AG04449 (cell line): ENCODE measurements around the gene CGB2.
"Not testable (repeated sequence)": the region's sequence is repeated elsewhere in the genome, so short reads cannot be mapped to it uniquely, and the experiment has no call there.

Experiments
- CTCF ChIA-PET: fragments of 350-600 bp; formaldehyde crosslinking; extraction: SDS; loops from one replicate; lab custom pipeline; 2021; ENCODE audit warnings: antibody characterized with exemption; lab: Yijun Ruan, JAX
- POLR2A ChIA-PET: fragments of 400-600, 350-600 bp; formaldehyde crosslinking; extraction: SDS; loops from one replicate; lab custom pipeline; 2020; ENCODE audit warnings: antibody characterized with exemption, inconsistent platforms; lab: Yijun Ruan, JAX
- DNase-seq: peaks from one replicate; pipeline ENCODE4 v3.0.0-alpha.2; 2010; ENCODE audit warnings: low read depth, low spot score
- H3K4me3 ChIP-seq: 2 replicates; pipeline ENCODE4 v1.5.1; 2011; ENCODE audit warnings: low read depth, mild to moderate bottlenecking, control low read depth, low read length
- TF ChIP-seq, protein P1 (sequence below): IDR thresholded peaks from one replicate; pipeline ENCODE4 v1.5.1; 2011; ENCODE audit warnings: mild to moderate bottlenecking, moderate library complexity, low read length, control low read depth, inconsistent platforms; ENCODE audit not compliant: insufficient read depth; ENCODE audit errors: missing control alignments

Gene CGB2

DNA sequence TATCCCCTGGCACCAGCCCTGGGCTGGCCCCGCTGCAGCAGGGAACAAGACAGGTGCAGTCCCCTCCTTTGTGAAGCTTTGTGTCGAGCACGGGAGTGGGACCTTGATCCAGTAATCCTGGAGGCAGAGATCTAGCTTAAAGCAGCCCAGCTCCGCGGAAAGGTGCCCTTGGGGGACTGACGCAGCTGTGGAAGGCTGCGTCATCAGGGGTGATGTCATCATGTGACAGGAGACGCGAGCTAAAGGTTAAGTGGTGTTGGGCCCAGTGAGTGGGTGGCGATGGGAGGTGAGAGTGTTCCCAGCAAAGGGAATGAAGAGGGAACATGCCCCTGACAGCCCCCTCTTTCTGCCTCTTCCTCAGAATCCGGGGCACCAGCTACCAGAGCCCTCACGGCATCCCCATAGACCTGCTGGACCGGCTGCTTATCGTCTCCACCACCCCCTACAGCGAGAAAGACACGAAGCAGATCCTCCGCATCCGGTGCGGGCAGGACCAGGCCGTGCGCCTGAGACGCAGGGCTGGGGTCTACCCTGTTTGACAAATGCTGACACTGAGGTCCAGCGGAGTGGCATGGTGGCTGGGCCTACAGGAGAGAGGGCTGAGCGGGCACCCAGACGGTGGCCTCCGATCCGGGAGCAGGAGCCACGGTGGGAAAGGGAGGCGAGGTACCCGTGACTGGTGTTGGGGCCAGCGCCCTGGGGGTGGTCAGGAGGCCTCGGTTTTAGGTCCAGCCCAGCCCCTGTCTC, 17.4 kb upstream of the CGB2 start:
- TF ChIP-seq, protein P1, sequence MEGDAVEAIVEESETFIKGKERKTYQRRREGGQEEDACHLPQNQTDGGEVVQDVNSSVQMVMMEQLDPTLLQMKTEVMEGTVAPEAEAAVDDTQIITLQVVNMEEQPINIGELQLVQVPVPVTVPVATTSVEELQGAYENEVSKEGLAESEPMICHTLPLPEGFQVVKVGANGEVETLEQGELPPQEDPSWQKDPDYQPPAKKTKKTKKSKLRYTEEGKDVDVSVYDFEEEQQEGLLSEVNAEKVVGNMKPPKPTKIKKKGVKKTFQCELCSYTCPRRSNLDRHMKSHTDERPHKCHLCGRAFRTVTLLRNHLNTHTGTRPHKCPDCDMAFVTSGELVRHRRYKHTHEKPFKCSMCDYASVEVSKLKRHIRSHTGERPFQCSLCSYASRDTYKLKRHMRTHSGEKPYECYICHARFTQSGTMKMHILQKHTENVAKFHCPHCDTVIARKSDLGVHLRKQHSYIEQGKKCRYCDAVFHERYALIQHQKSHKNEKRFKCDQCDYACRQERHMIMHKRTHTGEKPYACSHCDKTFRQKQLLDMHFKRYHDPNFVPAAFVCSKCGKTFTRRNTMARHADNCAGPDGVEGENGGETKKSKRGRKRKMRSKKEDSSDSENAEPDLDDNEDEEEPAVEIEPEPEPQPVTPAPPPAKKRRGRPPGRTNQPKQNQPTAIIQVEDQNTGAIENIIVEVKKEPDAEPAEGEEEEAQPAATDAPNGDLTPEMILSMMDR: no peak
- H3K4me3 ChIP-seq: no peak overlapping the region
- DNase-seq: no peak
- CTCF ChIA-PET: interaction anchor here (1.2 to 11.0 kb wide), 4 partner anchors 12 to 212 kb away, joined by 3 to 146 read pairs (median 10); partner anchors contain the start of genes GYS1 and RUVBL2
- POLR2A ChIA-PET: interaction anchor here (0.7 to 1.2 kb wide), 2 partner anchors 21 to 47 kb away, joined by 3 read pairs; partner anchors contain the start of gene GYS1

DNA sequence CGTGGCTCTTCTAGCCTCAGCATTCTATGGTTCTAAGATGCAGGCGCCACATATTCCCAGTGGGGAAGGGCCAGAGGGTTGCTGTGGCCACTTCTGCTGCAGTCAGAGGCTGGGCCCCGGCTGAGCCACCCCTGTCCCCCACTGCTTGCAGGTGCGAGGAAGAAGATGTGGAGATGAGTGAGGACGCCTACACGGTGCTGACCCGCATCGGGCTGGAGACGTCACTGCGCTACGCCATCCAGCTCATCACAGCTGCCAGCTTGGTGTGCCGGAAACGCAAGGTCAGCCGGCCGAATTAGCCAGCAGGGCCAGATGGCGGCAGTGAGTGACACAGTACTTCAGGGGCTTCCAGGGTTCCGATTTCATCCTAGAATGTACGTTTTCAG, 16.8 kb upstream of the CGB2 start:
- TF ChIP-seq, protein P1: no peak
- H3K4me3 ChIP-seq: no peak overlapping the region
- no peak for DNase-seq
- ChIA-PET POLR2A (no interaction called here), CTCF (interaction anchor here (1.3 to 11.0 kb wide), 2 partner anchors 13 to 16 kb away, joined by 3 to 146 read pairs; no protein-coding TSS in a partner anchor)

DNA sequence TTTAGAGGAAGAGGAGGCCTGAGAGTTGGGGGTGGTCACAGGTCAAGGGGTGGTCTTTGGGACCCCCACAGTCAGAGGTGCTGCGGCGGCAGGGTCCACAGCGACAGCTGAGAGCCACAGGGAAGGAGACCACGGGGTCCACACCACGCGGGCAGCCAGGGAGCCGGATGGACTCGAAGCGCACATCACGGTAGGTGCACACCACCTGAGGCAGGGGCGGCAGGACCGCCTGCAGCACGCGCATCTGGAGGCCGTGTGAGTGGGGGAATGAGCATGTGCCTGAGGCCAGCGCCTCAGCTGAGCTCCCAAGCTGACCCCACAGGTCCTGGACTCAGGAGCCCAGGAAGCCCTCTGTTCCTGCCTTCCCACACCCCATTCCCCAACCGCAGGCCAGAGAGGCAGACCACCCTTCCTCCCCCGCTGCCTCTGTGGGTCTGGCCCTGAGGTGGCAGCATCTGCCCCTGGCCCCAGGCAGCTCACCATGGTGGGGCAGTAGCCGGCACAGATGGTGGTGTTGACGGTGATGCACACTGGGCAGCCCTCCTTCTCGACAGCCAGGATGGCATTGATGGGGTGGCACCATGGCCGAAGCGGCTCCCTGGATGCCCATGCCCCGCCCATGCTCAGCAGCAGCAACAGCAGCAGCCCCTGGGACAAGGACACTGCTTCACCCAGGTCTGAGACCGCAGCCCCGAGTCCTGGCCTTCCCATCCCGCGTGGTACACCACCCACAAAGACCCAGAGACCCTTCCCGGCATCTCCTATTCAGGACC, 15.4 kb upstream of the CGB2 start:
- POLR2A ChIA-PET: no interaction called here
- no peak overlapping the region for H3K4me3 ChIP-seq
- CTCF ChIA-PET: interaction anchor here (0.8 to 11.0 kb wide), 2 partner anchors 17 to 24 kb away, joined by 3 to 146 read pairs; no protein-coding TSS in a partner anchor
- DNase-seq: no peak
- TF ChIP-seq, protein P1: no peak

DNA sequence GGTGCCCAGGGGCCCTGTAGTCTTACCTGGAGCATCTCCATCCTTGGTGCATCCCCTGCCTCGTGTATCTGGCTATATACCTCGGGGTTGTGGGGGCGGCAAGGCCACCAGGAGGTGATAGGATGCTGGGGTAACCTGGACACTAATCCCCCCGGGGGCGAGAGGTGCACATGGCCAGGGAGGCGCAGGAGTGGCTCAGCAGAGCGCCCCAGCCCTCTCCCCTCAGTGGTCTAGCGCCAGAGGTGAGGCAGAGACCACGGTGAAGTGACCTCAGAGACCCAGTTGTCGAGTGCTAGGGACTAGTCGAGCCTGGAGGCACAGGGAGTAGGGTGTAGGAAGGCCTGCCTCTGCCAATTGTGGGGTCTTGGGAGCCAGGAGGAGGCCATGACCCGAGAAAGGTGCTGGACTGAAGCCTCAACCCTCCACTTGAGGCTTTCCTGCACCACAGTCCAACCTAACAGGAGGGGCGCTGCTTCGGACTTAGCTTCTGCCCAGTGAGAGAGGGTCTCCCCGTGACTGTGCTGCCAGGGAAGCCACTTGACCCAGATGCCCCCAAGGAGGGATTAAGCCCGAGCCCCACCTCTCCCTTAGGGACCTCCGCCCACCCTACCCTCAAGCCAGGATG, 14.5 kb upstream of the CGB2 start, which contains the start of gene LHB:
LHB (minus strand) TSS at position 51 of the 625 bp plus-strand sequence; CDS start at position 41, 10 bp downstream.
- peak within 1 kb of the TSS; percentile 50 for H3K4me3 ChIP-seq
- no peak for DNase-seq
- TF ChIP-seq, protein P1: no peak
- ChIA-PET POLR2A (interaction anchor here (0.5 to 2.0 kb wide), 3 partner anchors 40 to 398 kb away, joined by 3 to 7 read pairs (median 3); partner anchors contain the start of genes CGB7 and SPHK2), CTCF (interaction anchor here (1.3 to 5.5 kb wide), 9 partner anchors 8 to 229 kb away, joined by 3 to 68 read pairs (median 6); partner anchors contain the start of genes GYS1 and RUVBL2)

DNA sequence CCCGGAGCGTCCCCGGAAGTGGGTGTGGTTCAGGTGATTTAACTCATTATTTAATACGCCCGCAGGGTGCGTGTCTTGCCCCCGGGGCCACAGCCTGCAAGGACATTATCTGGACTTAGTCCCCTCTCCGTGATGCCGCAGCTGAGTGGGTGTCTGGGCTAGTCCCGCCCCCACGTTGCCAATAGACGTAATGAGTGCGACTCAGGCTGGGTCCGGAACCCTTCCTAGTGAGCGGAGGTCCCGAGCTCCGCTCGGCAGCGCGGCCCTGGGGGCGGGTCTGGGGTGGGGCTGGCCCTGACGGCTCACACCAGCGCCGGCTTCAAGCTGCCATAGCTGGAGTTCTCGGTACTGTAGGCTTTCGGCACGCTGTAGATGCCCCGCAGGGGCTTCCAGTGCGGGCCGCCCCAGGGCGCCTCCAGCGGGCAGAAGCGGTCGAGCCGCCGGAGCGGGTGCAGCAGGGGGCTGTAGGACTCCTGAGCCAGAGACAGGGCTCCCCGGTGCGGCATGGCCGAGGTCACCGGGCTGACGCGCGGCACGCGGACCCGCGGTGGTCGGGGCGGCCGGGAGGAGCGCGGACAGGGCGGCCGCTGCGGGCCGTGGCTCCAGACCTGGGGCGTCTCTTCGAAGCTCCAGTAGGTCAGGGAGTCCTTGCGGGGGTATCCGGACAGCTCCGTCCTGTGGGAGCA, 13.9 kb upstream of the CGB2 start:
- ChIA-PET CTCF (interaction anchor here (0.6 to 5.5 kb wide), 10 partner anchors 9 to 230 kb away, joined by 3 to 68 read pairs (median 6); partner anchors contain the start of genes CGB7, GYS1 and RUVBL2), POLR2A (interaction anchor here (0.5 to 2.0 kb wide), 3 partner anchors 40 to 398 kb away, joined by 3 to 7 read pairs (median 3); partner anchors contain the start of genes CGB7 and SPHK2)
- TF ChIP-seq, protein P1: peak; percentile 74
- H3K4me3 ChIP-seq: peak overlapping the region; percentile 50
- no peak for DNase-seq

DNA sequence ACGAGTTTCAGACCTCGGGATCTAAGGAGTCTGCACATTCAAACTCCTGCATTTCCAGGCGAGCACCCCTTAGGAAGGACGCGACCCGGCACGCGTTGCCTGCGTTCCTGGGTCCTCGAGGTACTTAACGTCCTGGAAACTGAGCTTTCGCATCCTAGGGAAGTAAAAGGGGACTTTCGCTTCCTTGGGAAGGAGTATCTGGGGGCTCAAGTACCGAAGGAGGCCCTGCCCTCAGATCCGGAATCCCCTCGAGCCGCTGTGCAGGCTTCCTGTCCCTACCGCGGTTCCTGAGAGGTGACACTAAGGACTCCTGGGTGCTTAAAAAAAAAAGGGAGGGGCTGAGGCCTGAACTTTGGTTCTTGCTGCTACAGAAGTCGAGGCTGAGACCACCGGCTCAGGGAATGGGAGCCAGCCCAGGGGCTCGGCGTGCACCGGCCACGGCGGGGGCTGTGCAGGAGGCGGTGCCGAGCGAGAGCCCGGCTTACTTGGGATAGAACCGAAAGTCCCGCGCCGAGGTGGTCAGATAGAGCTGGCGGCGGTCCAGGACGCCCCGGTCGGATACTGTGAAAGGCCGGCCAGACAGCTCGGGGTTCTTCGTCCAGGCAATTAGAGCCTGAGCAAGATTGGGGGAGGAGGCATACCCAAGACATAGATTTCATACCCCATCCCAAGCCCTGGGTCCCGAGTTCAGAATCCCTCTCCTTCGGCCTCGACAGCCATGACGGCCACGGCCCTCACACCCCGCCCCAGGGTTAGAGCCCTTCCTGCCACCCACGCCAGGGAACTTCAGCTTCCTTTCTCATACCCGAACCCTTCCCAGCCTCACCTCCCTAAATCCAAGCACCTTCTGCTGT, 13.1 kb upstream of the CGB2 start:
- DNase-seq: not testable (repeated sequence)
- ChIA-PET CTCF (interaction anchor here (0.6 to 5.5 kb wide), 12 partner anchors 10 to 231 kb away, joined by 3 to 68 read pairs (median 6); partner anchors contain the start of genes CGB7, GYS1 and RUVBL2), POLR2A (interaction anchor here (2.0 kb wide), 1 partner anchor 39 kb away, joined by 7 read pairs; the partner anchor contains the start of gene CGB7)
- peak overlapping the region; percentile 50 for H3K4me3 ChIP-seq
